HCT116 (cell line): ENCODE data around the gene BTLA.

Experiments used
- CTCF ChIP-seq, 3 experiments: fragments of 200-600 bp in 1 of 3; sonication (generic) in 1 of 3; IDR thresholded peaks in 2 of 3; conservative IDR thresholded peaks in 1 of 3; 2 replicates each; pipeline ENCODE4 v1.5.1; 2012 to 2017; ENCODE audit warnings: low read depth in 2 of 3, low read length in 2 of 3, antibody characterized with exemption in 1 of 3, borderline replicate concordance in 1 of 3, control low read depth in 1 of 3, mild to moderate bottlenecking in 1 of 3, mixed read lengths in 1 of 3, mixed run types in 1 of 3, moderate library complexity in 1 of 3; ENCODE audit not compliant: insufficient read depth in 1 of 3
- POLR2A ChIP-seq: IDR thresholded peaks from 2 replicates; pipeline ENCODE4 v1.7.0; 2011; ENCODE audit warnings: borderline replicate concordance; ENCODE audit not compliant: insufficient read depth, insufficient read length; ENCODE audit errors: extremely low read depth
- SRF ChIP-seq: IDR thresholded peaks from 2 replicates; pipeline ENCODE4 v1.6.1; 2012; ENCODE audit warnings: low read depth
- YY1 ChIP-seq: IDR thresholded peaks from 2 replicates; pipeline ENCODE4 v1.6.1; 2011; ENCODE audit warnings: low read length, low read depth, moderate library complexity, mild to moderate bottlenecking; ENCODE audit not compliant: insufficient replicate concordance; ENCODE audit errors: extremely low read depth

- no peak for TF ChIP-seq CTCF (IDR thresholded peaks at IDR 0.05 in 2 of 3, conservative IDR thresholded peaks at IDR 0.05 in 1 of 3; ENCODE audit: borderline replicate concordance in 1 of 3, insufficient read depth in 1 of 3, low read depth in 2 of 3, low read length in 2 of 3)
- TF ChIP-seq YY1, result no peak
- TF ChIP-seq SRF, result no peak
- TF ChIP-seq POLR2A, result no peak
Measured at GRCh38 chr3:112477891-112478290, 21.4 kb downstream of the BTLA start.
